Panc1 (cell line): ENCODE results near the gene CLCN4.

Experiments
- CTCF ChIP-seq: fragments of 450-650 bp; IDR thresholded peaks from 2 replicates; pipeline ENCODE4 v1.5.1; 2017; ENCODE audit warnings: mild to moderate bottlenecking
- POLR2AphosphoS5 ChIP-seq: IDR thresholded peaks from 2 replicates; pipeline ENCODE4 v1.6.1; 2012; ENCODE audit warnings: mild to moderate bottlenecking, low read depth, low read length, moderate library complexity
- REST ChIP-seq, 2 experiments: IDR thresholded peaks; 2 replicates each; pipeline ENCODE4 v1.6.1; 2011 to 2012; ENCODE audit warnings: low read depth in 2 of 2, control low read depth in 1 of 2, low read length in 1 of 2, mild to moderate bottlenecking in 1 of 2, moderate library complexity in 1 of 2; ENCODE audit not compliant: insufficient read depth in 1 of 2
- SIN3A ChIP-seq: IDR thresholded peaks from 2 replicates; pipeline ENCODE4 v1.6.1; 2012; ENCODE audit warnings: low read depth, mild to moderate bottlenecking, low read length, moderate library complexity, borderline replicate concordance; ENCODE audit not compliant: insufficient read depth
- TCF7L2 ChIP-seq: IDR thresholded peaks from 2 replicates; pipeline ENCODE4 v1.6.1; 2011; ENCODE audit warnings: mild to moderate bottlenecking, low read depth, low read length, inconsistent platforms

GRCh38 chrX:10169175-10169574 is 12.4 kb downstream of the CLCN4 start:
- TF ChIP-seq CTCF (no peak), SIN3A (no peak), REST (IDR thresholded peaks at IDR 0.05; ENCODE audit: insufficient read depth in 1 of 2, low read depth in 2 of 2, low read length in 1 of 2) (no peak), POLR2AphosphoS5 (no peak), TCF7L2 (no peak)
